ENCODE measurements around the gene PAX5. TPM values are rescaled to one million over a fixed set of nuclear protein-coding genes. Genes with fewer than 3 reads are reported as not detected.

PAX5 gene
- total and polyA plus RNA-seq, 5 donors from 2014 or later = 0.02 to 0.94 (median 0.15) TPM; not detected in 2

DNA sequence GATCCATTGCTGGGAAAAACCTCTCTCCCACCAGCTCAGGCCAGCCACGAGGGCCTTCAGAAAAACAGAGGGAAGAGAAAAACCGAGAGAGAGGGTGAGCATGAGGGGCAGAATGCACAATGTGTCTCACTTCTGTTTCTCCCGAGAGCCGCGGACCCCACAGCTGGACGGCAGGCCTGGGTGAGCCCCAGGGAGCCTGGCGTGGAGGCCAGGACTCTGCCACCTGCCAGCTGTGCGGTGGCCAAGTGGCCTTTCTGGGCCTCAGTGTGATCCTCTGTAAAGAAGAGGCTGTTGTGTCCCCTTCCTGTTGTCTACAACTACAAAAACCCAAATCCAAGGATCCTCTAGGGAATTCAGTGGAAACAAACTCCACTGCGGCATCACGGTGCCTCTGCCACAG, 179.3 kb downstream of the PAX5 start:
- H3K4me1 Mint-ChIP-seq = peaks cover 0 to 4% (median 0%) of the 10 kb centered on the region in 4 donors
- H3K9me3 Mint-ChIP-seq = no peaks in the 10 kb centered on the region
- DNase-seq (no peak), ATAC-seq (ENCODE audit: low read depth in 2 of 2) (no peak)
- Histone ChIP-seq H3K4me3 (ENCODE audit: low read depth, low read length) (no peak overlapping the region), H3K27me3 (ENCODE audit: control insufficient read depth, insufficient read depth, low read length) (no peaks in the 10 kb centered on the region), H3K27ac (ENCODE audit: insufficient read depth, low read length, poor library complexity, severe bottlenecking) (no peak overlapping the region), H3K4me1 (ENCODE audit: control insufficient read depth, insufficient read depth, low read length, poor library complexity, severe bottlenecking) (no peaks in the 10 kb centered on the region), H3K9me3 (ENCODE audit: control insufficient read depth in 2 of 2, low read length in 2 of 2) (no peaks in the 10 kb centered on the region), H3K36me3 (ENCODE audit: control insufficient read depth, insufficient read depth, low read length) (no peaks in the 10 kb centered on the region)
- peaks cover 4% of the 10 kb centered on the region for H3K27me3 Mint-ChIP-seq
- no peak overlapping the region for H3K27ac Mint-ChIP-seq
- no peaks in the 10 kb centered on the region for H3K36me3 Mint-ChIP-seq
- no peak overlapping the region for H3K4me3 Mint-ChIP-seq

DNA sequence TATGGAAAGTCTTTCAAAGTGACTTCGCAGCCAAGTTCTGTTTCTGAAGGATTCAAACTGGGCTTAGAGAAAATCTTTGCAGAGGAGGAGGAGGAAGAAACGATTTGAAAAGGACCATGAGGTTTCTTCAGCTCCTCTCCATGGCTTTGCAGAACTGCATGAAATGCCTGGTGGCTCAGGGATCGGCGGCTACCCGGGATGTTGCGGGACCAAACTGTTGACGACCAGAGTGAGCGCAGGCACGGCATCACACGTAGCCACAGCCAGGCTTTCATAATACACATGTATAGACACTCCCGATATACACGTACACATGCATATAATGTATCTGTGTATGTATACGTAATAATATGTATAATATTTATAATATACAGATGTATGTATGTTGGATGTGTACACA, 180.0 kb downstream of the PAX5 start:
- Histone ChIP-seq H3K9me3 (ENCODE audit: control insufficient read depth in 2 of 2, low read length in 2 of 2) (no peaks in the 10 kb centered on the region), H3K4me1 (ENCODE audit: control insufficient read depth, insufficient read depth, low read length, poor library complexity, severe bottlenecking) (no peaks in the 10 kb centered on the region), H3K27me3 (ENCODE audit: control insufficient read depth, insufficient read depth, low read length) (no peaks in the 10 kb centered on the region), H3K36me3 (ENCODE audit: control insufficient read depth, insufficient read depth, low read length) (no peaks in the 10 kb centered on the region), H3K4me3 (ENCODE audit: low read depth, low read length) (no peak overlapping the region), H3K27ac (ENCODE audit: insufficient read depth, low read length, poor library complexity, severe bottlenecking) (no peak overlapping the region)
- DNase-seq (no peak), ATAC-seq (ENCODE audit: low read depth in 2 of 2) (no peak)
- peaks cover 6% of the 10 kb centered on the region for H3K27me3 Mint-ChIP-seq
- H3K4me3 Mint-ChIP-seq = no peak overlapping the region
- H3K9me3 Mint-ChIP-seq = no peaks in the 10 kb centered on the region
- H3K36me3 Mint-ChIP-seq = no peaks in the 10 kb centered on the region
- peaks cover 0 to 4% (median 0%) of the 10 kb centered on the region in 4 donors for H3K4me1 Mint-ChIP-seq
- H3K27ac Mint-ChIP-seq = no peak overlapping the region

GRCh38 chr9:36853233-36853632, 180.8 kb downstream of the PAX5 start:
- H3K9me3 ChIP-seq (ENCODE audit: control insufficient read depth in 2 of 2, low read length in 2 of 2) = no peaks in the 10 kb centered on the region
- no peaks in the 10 kb centered on the region for H3K36me3 ChIP-seq (ENCODE audit: control insufficient read depth, insufficient read depth, low read length)
- H3K27ac ChIP-seq (ENCODE audit: insufficient read depth, low read length, poor library complexity, severe bottlenecking) = no peak overlapping the region
- H3K27ac Mint-ChIP-seq = no peak overlapping the region
- H3K4me1 Mint-ChIP-seq = peaks cover 0 to 4% (median 0%) of the 10 kb centered on the region in 4 donors
- H3K36me3 Mint-ChIP-seq = no peaks in the 10 kb centered on the region
- H3K27me3 Mint-ChIP-seq = peaks cover 12% of the 10 kb centered on the region
- no peaks in the 10 kb centered on the region for H3K4me1 ChIP-seq (ENCODE audit: control insufficient read depth, insufficient read depth, low read length, poor library complexity, severe bottlenecking)
- no peak for ATAC-seq (ENCODE audit: low read depth in 2 of 2)
- H3K4me3 ChIP-seq (ENCODE audit: low read depth, low read length) = no peak overlapping the region
- H3K9me3 Mint-ChIP-seq = no peaks in the 10 kb centered on the region
- H3K4me3 Mint-ChIP-seq = no peak overlapping the region
- no peaks in the 10 kb centered on the region for H3K27me3 ChIP-seq (ENCODE audit: control insufficient read depth, insufficient read depth, low read length)
- DNase-seq = no peak

DNA sequence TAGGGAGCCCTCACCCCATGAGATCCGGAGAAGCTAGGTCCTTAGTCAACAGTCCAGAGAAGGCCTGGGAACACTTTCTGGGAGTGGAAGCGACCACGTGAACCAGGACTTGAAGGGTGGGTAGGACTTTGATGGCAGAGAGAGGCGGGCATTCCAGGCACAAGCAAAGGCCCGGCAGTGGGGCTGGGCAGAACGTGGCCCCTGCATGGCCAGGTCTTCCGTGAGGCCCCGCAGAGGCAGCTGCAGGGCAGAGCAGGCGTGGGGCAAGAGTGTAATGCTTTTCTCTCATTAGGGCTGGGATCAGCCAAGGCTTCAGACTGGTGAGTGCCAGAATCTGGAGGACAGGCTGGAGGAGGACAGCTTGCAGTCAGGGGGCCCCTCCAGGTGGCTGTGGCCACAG, 184.1 kb downstream of the PAX5 start:
- Histone ChIP-seq H3K36me3 (ENCODE audit: control insufficient read depth, insufficient read depth, low read length) (no peaks in the 10 kb centered on the region), H3K4me1 (ENCODE audit: control insufficient read depth, insufficient read depth, low read length, poor library complexity, severe bottlenecking) (no peaks in the 10 kb centered on the region), H3K27ac (ENCODE audit: insufficient read depth, low read length, poor library complexity, severe bottlenecking) (no peak overlapping the region), H3K27me3 (ENCODE audit: control insufficient read depth, insufficient read depth, low read length) (no peaks in the 10 kb centered on the region), H3K9me3 (ENCODE audit: control insufficient read depth in 2 of 2, low read length in 2 of 2) (no peaks in the 10 kb centered on the region), H3K4me3 (ENCODE audit: low read depth, low read length) (no peak overlapping the region)
- Mint-ChIP-seq H3K4me1 (no peaks in the 10 kb centered on the region), H3K9me3 (no peaks in the 10 kb centered on the region), H3K36me3 (no peaks in the 10 kb centered on the region), H3K4me3 (no peak overlapping the region), H3K27me3 (peaks cover 12% of the 10 kb centered on the region), H3K27ac (no peak overlapping the region)
- DNase-seq (no peak), ATAC-seq (ENCODE audit: low read depth in 2 of 2) (no peak)

DNA sequence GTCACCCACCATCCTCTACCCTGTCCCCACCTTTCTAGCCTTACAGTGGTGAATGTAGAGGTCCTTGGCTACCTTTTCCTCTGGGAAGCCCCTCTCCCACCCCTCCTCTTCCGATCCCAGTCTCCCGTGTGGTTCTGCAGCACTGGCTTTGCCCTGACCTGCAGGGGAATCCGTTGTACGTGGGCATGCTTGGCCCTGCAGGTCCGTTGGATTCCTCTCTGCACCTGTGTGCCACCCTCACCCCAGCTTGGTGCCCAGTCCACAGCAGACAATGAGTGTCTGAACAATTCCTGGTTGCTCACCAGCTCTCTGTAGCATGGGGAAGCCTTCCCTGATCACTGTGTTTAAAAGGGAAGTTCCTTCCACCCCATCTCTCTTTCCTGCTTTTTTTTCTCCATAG, 185.1 kb downstream of the PAX5 start:
- H3K27me3 Mint-ChIP-seq = peaks cover 12% of the 10 kb centered on the region
- Histone ChIP-seq H3K4me3 (ENCODE audit: low read depth, low read length) (no peak overlapping the region), H3K36me3 (ENCODE audit: control insufficient read depth, insufficient read depth, low read length) (no peaks in the 10 kb centered on the region), H3K27me3 (ENCODE audit: control insufficient read depth, insufficient read depth, low read length) (no peaks in the 10 kb centered on the region), H3K27ac (ENCODE audit: insufficient read depth, low read length, poor library complexity, severe bottlenecking) (no peak overlapping the region), H3K4me1 (ENCODE audit: control insufficient read depth, insufficient read depth, low read length, poor library complexity, severe bottlenecking) (no peaks in the 10 kb centered on the region), H3K9me3 (ENCODE audit: control insufficient read depth in 2 of 2, low read length in 2 of 2) (no peaks in the 10 kb centered on the region)
- H3K36me3 Mint-ChIP-seq = no peaks in the 10 kb centered on the region
- no peak overlapping the region for H3K4me3 Mint-ChIP-seq
- DNase-seq (no peak), ATAC-seq (ENCODE audit: low read depth in 2 of 2) (no peak)
- H3K4me1 Mint-ChIP-seq = no peaks in the 10 kb centered on the region
- no peaks in the 10 kb centered on the region for H3K9me3 Mint-ChIP-seq
- no peak overlapping the region for H3K27ac Mint-ChIP-seq

- Histone ChIP-seq H3K36me3 (ENCODE audit: control insufficient read depth, insufficient read depth, low read length) (no peaks in the 10 kb centered on the region), H3K27ac (ENCODE audit: insufficient read depth, low read length, poor library complexity, severe bottlenecking) (no peak overlapping the region), H3K27me3 (ENCODE audit: control insufficient read depth, insufficient read depth, low read length) (no peaks in the 10 kb centered on the region), H3K9me3 (ENCODE audit: control insufficient read depth in 2 of 2, low read length in 2 of 2) (no peaks in the 10 kb centered on the region), H3K4me1 (ENCODE audit: control insufficient read depth, insufficient read depth, low read length, poor library complexity, severe bottlenecking) (no peaks in the 10 kb centered on the region), H3K4me3 (ENCODE audit: low read depth, low read length) (no peak overlapping the region)
- Mint-ChIP-seq H3K4me1 (no peaks in the 10 kb centered on the region), H3K27me3 (peaks cover 8% of the 10 kb centered on the region), H3K27ac (no peak overlapping the region), H3K9me3 (no peaks in the 10 kb centered on the region), H3K36me3 (no peaks in the 10 kb centered on the region), H3K4me3 (no peak overlapping the region)
- DNase-seq (no peak), ATAC-seq (ENCODE audit: low read depth in 2 of 2) (no peak)
Measured at GRCh38 chr9:36847781-36848673, 186.0 kb downstream of the PAX5 start.

GRCh38 chr9:36846621-36847020, 187.4 kb downstream of the PAX5 start:
- Mint-ChIP-seq H3K4me1 (no peaks in the 10 kb centered on the region), H3K27me3 (peaks cover 8% of the 10 kb centered on the region), H3K36me3 (no peaks in the 10 kb centered on the region), H3K27ac (no peak overlapping the region), H3K9me3 (no peaks in the 10 kb centered on the region), H3K4me3 (no peak overlapping the region)
- ATAC-seq (ENCODE audit: low read depth in 2 of 2) = no peak
- no peaks in the 10 kb centered on the region for H3K36me3 ChIP-seq (ENCODE audit: control insufficient read depth, insufficient read depth, low read length)
- no peaks in the 10 kb centered on the region for H3K4me1 ChIP-seq (ENCODE audit: control insufficient read depth, insufficient read depth, low read length, poor library complexity, severe bottlenecking)
- no peak for DNase-seq
- no peak overlapping the region for H3K27ac ChIP-seq (ENCODE audit: insufficient read depth, low read length, poor library complexity, severe bottlenecking)
- H3K4me3 ChIP-seq (ENCODE audit: low read depth, low read length) = no peak overlapping the region
- H3K27me3 ChIP-seq (ENCODE audit: control insufficient read depth, insufficient read depth, low read length) = no peaks in the 10 kb centered on the region
- no peaks in the 10 kb centered on the region for H3K9me3 ChIP-seq (ENCODE audit: control insufficient read depth in 2 of 2, low read length in 2 of 2)

DNA sequence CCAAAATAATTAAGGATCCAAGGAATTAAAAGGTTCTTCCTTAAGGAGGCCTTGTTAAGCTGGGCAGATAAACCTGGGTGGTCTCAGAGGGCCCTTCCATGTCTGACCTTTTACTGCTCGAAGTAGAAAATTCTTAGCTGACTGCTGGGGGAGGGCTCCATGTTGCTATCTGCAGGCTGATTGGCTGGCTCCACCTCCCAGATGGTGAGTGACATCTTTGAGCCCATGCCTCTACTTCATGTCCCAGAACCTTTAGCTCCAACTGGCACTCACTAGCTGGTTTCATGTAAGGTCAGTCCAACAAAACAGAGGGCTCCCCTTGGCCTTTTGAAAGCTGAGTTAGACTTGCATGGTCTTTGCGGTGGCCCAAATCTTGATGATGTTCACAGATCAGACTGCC, 188.2 kb downstream of the PAX5 start:
- Histone ChIP-seq H3K9me3 (ENCODE audit: control insufficient read depth in 2 of 2, low read length in 2 of 2) (no peaks in the 10 kb centered on the region), H3K4me3 (ENCODE audit: low read depth, low read length) (no peak overlapping the region), H3K36me3 (ENCODE audit: control insufficient read depth, insufficient read depth, low read length) (no peaks in the 10 kb centered on the region), H3K4me1 (ENCODE audit: control insufficient read depth, insufficient read depth, low read length, poor library complexity, severe bottlenecking) (no peaks in the 10 kb centered on the region), H3K27me3 (ENCODE audit: control insufficient read depth, insufficient read depth, low read length) (no peaks in the 10 kb centered on the region), H3K27ac (ENCODE audit: insufficient read depth, low read length, poor library complexity, severe bottlenecking) (no peak overlapping the region)
- Mint-ChIP-seq H3K27ac (no peak overlapping the region), H3K4me3 (no peak overlapping the region), H3K27me3 (peaks cover 8% of the 10 kb centered on the region), H3K36me3 (no peaks in the 10 kb centered on the region), H3K4me1 (no peaks in the 10 kb centered on the region), H3K9me3 (no peaks in the 10 kb centered on the region)
- no peak for ATAC-seq (ENCODE audit: low read depth in 2 of 2)
- no peak for DNase-seq

Measured in CD4-positive, CD25-positive, alpha-beta regulatory T cell (primary cell).